ENCODE results near the gene PHOSPHO1. TPM values are rescaled to one million over a fixed set of nuclear protein-coding genes. Genes with fewer than 3 reads are reported as not detected.

PHOSPHO1 gene
- total RNA-seq, 1 donor from 2014 or later, result not detected

DNA sequence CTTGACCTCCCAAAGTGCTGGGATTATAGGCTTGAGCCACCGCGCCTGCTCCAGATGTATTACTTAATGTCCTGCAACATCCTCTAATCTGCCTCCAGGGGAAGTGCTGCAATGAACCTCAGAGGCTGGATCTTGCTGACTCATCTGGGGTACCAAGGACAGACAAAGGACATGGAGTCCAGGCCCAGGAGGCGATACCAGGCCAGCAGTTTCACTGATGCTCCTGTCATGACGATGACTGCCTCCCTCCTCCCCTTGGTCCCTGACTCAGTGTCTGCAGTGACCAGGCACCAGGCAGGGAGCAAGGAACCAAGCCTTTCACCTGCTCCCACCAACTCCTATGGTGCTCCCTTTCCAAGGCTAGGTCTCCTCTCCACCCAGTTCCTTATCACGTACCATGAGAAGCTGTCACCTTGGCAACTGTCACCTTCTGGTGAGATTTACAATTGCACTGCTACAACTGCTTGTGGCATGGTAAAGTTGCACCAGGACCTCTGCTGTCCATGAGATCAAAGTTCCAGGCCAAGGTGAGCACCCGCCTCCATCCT lies 21.6 kb upstream of the PHOSPHO1 start:
- intact Hi-C loops (cut with micrococcal nuclease), result no loop called here
- H3K27me3 Mint-ChIP-seq, result peaks cover 20% of the 10 kb centered on the region

GRCh38 chr17:49249890-49250522 lies 19.4 kb upstream of the PHOSPHO1 start:
- ATAC-seq (ENCODE audit: low read depth), result no peak
- Mint-ChIP-seq H3K27me3 (peaks cover 26% of the 10 kb centered on the region), H3K4me1 (no peaks in the 10 kb centered on the region), H3K9me3 (no peaks in the 10 kb centered on the region), H3K27ac (no peak overlapping the region), H3K4me3 (no peak overlapping the region), H3K36me3 (ENCODE audit: low read depth) (no peaks in the 10 kb centered on the region)
- DNase-seq, result no peak
- intact Hi-C loops (cut with micrococcal nuclease), result no loop called here
- ChIA-PET POLR2A (no interaction called here), CTCF (no interaction called here)
- no peak for TF ChIP-seq CTCF (IDR thresholded peaks at IDR 0.05)

More for the DNA sequence above, 21.6 kb upstream of the PHOSPHO1 start:
- H3K9me3 Mint-ChIP-seq, result no peaks in the 10 kb centered on the region
- H3K4me3 Mint-ChIP-seq, result no peak overlapping the region
- no peaks in the 10 kb centered on the region for H3K4me1 Mint-ChIP-seq
- H3K36me3 Mint-ChIP-seq (ENCODE audit: low read depth), result no peaks in the 10 kb centered on the region
- H3K27ac Mint-ChIP-seq, result no peak overlapping the region
- POLR2A ChIA-PET, result interaction anchor here (0.5 kb wide), 1 partner anchor 44 kb away, joined by 3 read pairs; no protein-coding TSS in a partner anchor
- ATAC-seq (ENCODE audit: low read depth) (no peak), DNase-seq (no peak)
- TF ChIP-seq CTCF (IDR thresholded peaks at IDR 0.05), result no peak
- CTCF ChIA-PET, result no interaction called here

DNA sequence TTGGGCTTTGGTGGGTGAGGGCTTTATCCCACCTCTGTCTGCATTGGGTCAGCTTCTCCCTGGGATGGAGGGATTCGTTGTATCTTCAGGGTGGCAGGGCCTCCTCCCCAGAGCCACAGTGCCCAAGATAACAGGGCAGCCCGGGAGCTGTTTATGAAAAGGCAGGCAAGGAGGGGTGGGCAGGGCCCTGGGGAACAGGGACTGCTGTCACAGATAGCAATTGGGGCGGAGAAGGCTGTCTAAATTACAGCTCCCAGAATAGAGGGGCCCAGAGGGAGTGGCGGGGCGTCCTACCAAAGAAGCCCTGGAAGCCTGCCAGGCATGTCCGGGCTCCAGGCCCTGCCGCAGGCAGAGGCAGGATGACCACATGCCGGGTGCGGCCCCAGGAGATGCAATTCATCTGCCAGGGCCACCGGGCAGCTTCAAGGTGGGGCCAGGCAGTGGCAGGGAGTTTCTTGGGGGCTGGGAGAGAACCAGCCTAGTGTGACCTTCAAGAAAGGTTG lies 18.8 kb upstream of the PHOSPHO1 start:
- CTCF ChIA-PET, result interaction anchor here (1.3 kb wide), 1 partner anchor 69 kb away, joined by 3 read pairs; no protein-coding TSS in a partner anchor
- Mint-ChIP-seq H3K36me3 (ENCODE audit: low read depth) (no peaks in the 10 kb centered on the region), H3K27me3 (peaks cover 29% of the 10 kb centered on the region), H3K27ac (no peak overlapping the region), H3K4me3 (no peak overlapping the region), H3K4me1 (no peaks in the 10 kb centered on the region), H3K9me3 (no peaks in the 10 kb centered on the region)
- no peak for DNase-seq
- ATAC-seq (ENCODE audit: low read depth), result no peak
- TF ChIP-seq CTCF (IDR thresholded peaks at IDR 0.05), result no peak
- POLR2A ChIA-PET, result no interaction called here
- intact Hi-C loops (cut with micrococcal nuclease), result no loop called here

DNA sequence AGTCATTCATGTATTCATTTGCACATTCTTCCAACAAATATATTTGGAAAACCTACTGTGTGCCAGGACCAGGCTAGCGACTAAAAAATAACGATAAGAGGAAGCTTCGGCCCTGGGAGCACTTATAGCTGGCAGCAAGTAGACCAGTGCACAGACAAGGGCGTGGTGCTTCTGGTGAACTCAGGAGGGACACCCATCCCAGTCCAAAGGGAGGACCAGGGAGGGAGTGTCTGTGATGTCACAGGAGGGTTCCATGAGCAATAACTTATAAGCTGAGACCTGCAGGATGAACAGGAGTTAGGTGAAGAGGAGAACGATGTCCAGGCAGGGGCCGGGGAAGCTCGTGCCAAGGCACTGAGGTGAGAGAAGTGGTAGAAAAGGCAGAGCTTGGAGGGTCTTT lies 17.4 kb upstream of the PHOSPHO1 start:
- CTCF ChIA-PET, result interaction anchor here (1.3 kb wide), 1 partner anchor 67 kb away, joined by 3 read pairs; no protein-coding TSS in a partner anchor
- no peak for TF ChIP-seq CTCF (IDR thresholded peaks at IDR 0.05)
- no peaks in the 10 kb centered on the region for H3K9me3 Mint-ChIP-seq
- intact Hi-C loops (cut with micrococcal nuclease), result no loop called here
- no peaks in the 10 kb centered on the region for H3K36me3 Mint-ChIP-seq (ENCODE audit: low read depth)
- POLR2A ChIA-PET, result no interaction called here
- H3K4me3 Mint-ChIP-seq, result no peak overlapping the region
- H3K4me1 Mint-ChIP-seq, result no peaks in the 10 kb centered on the region
- H3K27ac Mint-ChIP-seq, result no peak overlapping the region
- ATAC-seq (ENCODE audit: low read depth), result no peak
- H3K27me3 Mint-ChIP-seq, result peaks cover 29% of the 10 kb centered on the region
- no peak for DNase-seq

- ChIA-PET CTCF (no interaction called here), POLR2A (interaction anchor here (0.6 kb wide), 1 partner anchor 34 kb away, joined by 3 read pairs; the partner anchor contains the start of genes ABI3 and GNGT2)
- ATAC-seq (ENCODE audit: low read depth), result no peak
- intact Hi-C loops (cut with micrococcal nuclease), result no loop called here
- DNase-seq, result no peak
- Mint-ChIP-seq H3K4me1 (no peaks in the 10 kb centered on the region), H3K4me3 (no peak overlapping the region), H3K9me3 (no peaks in the 10 kb centered on the region), H3K27me3 (peaks cover 21% of the 10 kb centered on the region), H3K36me3 (ENCODE audit: low read depth) (no peaks in the 10 kb centered on the region), H3K27ac (no peak overlapping the region)
- no peak for TF ChIP-seq CTCF (IDR thresholded peaks at IDR 0.05)
Measured at GRCh38 chr17:49244839-49245238, 14.3 kb upstream of the PHOSPHO1 start.
